ENCODE data around the gene NEGR1.

DNA sequence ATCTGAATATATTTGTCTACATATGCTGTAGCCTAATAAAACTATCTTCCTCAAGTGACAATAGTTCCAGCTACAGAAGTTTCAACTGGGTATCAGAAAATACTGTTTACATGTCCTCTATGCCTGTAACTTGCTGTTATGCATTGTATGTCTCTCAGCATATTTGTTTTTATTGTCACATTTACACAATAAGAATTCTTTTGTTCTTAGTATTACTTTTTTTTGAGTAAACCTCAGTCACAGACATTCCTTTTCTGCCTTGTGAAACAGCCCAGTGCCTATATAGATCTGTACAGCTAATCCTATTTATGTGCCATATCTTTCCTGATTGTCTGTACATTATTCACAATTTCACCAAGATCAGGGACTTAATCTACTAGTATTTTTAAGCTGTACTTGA is 565.2 kb downstream of the NEGR1 start:
- TF ChIP-seq, protein P1, sequence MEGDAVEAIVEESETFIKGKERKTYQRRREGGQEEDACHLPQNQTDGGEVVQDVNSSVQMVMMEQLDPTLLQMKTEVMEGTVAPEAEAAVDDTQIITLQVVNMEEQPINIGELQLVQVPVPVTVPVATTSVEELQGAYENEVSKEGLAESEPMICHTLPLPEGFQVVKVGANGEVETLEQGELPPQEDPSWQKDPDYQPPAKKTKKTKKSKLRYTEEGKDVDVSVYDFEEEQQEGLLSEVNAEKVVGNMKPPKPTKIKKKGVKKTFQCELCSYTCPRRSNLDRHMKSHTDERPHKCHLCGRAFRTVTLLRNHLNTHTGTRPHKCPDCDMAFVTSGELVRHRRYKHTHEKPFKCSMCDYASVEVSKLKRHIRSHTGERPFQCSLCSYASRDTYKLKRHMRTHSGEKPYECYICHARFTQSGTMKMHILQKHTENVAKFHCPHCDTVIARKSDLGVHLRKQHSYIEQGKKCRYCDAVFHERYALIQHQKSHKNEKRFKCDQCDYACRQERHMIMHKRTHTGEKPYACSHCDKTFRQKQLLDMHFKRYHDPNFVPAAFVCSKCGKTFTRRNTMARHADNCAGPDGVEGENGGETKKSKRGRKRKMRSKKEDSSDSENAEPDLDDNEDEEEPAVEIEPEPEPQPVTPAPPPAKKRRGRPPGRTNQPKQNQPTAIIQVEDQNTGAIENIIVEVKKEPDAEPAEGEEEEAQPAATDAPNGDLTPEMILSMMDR (IDR thresholded peaks at IDR 0.05): no peak
- TF ChIP-seq POLR2A (IDR thresholded peaks at IDR 0.05): no peak
